GM19463 (cell line): Measurements from ENCODE around the gene ERP29.
"Not testable (repeated sequence)": the region's sequence is repeated elsewhere in the genome, so short reads cannot be mapped to it uniquely, and the experiment has no call there.

Experiments used
- ATAC-seq: cut with Tn5 transposase; IDR thresholded peaks from one replicate; pipeline ENCODE4 v1.9.1; 2021; ENCODE audit warnings: mild to moderate bottlenecking, moderate library complexity; ENCODE audit not compliant: unreplicated experiment

Gene ERP29

DNA sequence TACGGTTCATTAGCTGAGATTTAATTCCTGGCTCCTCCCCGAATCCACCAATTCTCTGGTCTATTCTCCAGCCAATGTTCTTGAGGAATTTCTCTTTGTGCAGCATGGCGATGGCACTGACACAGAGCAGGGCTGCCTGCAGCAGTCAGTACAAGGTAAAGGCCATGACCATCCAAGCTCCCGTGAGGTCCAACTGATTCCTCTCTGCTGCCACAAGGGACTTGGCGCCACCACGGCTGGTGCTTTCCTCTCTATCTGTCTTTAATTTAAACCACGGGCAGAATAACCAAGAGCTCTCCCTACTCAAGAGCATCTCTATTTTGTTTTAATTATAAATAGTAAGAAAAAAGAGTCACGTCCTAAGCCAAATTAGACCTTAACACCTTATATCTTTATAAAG lies 12.4 kb upstream of the ERP29 start:
- ATAC-seq: no peak

DNA sequence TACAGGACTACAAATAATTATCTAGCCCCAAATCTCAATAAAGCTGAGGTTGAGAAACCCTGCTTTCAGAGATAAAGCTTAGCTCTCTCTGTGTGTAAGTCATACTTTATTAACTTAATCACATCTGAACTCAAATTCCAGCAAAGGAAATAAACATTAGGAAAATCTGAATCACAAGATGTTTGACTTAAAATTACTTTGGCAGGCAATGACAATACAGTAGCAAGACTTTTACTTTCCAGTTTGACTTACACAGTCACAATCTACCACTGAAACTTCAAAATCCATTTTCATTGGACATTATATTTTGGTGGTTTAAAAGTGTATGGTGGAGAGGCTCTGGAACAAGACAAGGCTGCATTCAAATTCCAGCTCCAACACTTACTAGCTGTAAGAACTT lies 11.7 kb upstream of the ERP29 start:
- ATAC-seq: no peak

GRCh38 chr12:112004041-112004440 lies 9.2 kb upstream of the ERP29 start:
- ATAC-seq: no peak

DNA sequence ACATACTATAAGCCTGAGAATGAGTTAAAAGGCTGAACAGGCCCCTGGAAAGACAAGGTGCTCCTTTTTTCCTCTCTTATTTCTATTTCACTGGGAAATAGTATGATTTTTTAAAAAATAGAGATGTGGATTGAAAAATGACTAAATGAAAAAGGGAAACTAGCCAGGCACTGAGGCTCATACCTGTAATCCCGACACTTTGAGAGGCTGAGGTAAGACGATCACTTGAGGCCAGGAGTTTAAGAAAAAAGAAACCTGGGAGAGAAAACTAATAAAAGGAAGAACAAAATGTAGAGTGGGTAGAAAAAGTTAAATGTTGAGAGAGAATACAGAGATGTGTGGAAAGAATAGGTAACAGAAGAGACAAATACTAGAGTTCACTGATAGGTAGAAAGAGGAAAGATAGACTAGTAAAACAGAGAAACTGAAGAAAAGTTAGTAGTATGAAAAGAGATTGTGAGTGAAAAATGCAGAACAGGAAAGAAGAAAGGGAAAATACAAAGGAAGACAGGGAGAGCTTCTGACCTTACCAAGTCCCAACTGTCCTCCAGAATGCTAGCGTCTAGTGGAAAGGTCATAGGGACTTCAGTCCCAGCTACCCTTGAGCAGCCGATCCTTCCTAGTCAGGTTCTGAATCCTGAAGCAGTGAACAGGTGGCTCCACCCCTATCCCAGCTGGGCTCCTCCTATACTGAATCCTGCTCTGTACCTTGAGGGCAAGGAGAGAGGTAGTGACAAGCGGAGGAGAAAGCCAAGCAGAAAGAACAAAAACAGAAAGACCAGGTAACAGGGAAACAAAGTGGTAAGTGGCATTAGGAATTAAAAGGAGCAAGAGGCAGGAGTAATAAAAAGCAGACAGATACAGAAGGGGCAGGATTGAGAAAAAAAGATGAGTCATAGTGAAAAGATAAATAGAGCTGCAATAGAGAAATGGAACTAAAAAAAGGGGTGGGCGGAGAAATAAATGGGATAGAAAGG lies 7.5 kb upstream of the ERP29 start:
- no peak for ATAC-seq

- no peak for ATAC-seq
Measured at GRCh38 chr12:112007945-112008344, 5.3 kb upstream of the ERP29 start.

GRCh38 chr12:112008918-112009317 lies 4.3 kb upstream of the ERP29 start:
- no peak for ATAC-seq

DNA sequence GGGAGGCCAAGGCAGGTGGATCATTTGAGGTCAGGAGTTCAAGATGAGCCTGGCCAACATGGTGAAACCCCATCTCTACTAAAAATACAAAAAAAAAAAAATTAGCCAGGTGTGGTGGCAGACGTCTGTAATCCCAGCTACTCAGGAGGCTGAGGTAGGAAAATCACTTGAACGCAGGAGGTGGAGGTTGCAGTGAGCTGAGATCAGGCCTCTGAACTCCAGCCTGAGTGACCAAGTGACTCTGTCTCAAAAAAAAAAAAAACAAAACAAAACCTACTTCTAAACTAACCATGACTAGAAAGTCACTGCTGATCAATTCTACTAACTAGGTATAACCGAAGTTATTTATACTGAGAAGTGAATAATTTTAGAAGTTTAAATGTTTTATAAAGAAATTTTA lies 3.6 kb upstream of the ERP29 start:
- ATAC-seq: not testable (repeated sequence)

DNA sequence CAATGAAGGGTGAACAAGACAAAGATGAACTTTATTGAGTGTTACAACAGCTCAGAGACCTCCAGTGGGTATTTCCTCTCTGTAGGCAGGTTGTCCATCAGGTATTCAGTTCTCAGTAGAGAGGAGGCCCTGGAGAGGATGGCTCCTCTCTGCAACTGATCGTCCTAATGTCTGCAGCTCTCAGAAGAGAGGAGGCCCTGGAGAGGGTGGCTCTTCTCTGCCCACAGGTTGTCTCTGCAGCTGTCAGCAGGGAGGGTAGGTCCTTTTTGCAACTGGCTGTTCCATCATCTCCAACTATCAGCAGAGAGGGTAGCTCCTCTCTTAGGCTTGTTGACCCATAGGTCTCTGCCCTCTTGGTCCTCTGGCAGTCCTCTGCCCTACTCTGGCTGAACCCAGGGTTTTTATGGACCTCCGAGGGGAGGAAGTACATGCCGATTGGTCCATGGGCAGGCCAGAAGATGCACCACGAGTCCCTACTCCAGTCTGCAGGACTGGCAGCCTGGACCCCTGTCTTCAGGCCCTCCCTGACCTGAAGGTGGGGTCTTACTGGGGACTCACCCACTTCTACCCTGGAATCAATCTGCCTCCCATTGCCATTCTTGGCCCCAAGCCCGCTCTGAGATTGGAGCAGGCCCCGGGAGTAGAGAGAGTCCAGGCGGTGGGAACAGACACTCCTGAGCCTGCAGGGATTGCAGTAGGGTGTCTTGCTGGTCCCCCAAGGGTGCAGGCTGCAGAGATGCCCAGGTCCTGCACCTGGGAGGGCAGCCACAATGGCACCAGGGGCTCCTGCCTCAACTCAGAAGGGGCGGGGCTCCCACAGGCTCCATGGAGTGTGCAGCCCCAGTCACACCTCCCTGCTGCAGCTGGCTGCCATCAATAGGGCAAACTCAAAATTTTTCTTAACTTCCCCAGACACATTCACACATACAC lies 2.5 kb upstream of the ERP29 start:
- ATAC-seq: no peak

DNA sequence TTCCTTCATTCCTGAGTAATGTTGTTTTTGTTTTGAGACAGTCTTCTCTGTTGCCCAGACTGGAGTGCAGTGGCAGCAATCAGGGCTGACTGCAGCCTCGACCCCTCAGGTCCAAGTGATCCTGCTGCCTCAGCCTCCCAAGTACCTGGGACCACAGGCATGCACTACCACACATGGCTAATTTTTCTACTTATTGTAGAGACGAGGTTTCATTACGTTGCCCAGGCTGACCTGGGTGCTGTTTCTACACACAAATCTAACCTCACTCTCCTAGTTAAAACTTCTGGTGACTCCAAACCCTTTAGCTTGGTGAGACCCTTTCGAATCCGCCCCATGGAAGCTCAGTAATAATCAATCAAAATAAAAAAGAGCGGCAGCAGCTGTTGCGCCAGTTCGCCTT lies 1.5 kb upstream of the ERP29 start:
- no peak for ATAC-seq

- ATAC-seq: peak; percentile 7
Measured at GRCh38 chr12:112013601-112014402, 576 bp downstream of the ERP29 start.

GRCh38 chr12:112015938-112016337 lies 2.7 kb downstream of the ERP29 start:
- ATAC-seq: no peak

DNA sequence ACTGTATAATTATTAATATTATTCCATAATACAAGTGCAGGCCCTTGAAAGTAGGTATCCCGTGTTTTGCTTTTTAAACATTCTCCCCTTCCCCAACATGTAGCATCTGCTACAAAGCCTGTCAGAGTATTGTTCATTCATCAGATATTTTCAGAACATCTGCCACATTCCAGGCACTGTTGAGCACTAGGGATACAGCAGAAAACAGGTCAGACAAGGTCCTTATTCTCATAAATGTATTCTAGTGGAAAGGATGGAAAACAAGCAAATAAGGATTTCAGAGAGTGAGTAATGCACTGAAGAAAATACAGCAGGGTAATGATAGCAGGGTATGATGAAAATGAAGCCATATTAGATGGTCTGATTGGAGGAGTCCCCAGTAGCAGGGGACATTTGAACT lies 3.8 kb downstream of the ERP29 start:
- ATAC-seq: no peak

DNA sequence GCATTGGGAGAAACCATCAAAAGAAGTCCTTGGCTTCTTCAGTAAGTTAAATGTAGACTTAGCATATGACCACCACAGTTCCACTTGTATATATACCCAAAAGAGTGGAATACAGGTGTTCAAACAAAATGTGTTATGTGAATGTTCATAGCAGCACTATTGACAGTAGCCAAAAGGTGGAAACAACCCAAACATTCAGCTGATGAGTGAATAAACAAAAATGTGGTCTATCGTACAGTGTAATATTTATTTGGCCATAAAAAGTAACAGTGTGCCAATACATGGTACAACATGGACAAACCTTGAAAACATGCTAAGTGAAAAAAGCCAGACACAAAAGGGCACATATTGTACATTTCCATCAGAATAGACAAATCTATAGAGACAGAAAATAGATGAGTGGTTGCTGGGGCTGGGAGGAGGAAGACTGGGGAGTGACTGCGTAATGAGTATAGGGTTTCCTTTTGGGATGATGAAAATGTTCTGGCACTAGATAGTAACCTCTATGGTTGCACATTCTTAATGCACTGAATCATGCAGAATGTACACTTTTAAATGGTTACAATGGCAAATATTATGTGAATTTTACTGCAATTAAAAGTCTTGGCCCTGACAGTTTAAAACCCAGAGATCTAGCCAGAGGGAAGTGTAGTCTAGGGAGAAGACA lies 5.5 kb downstream of the ERP29 start:
- no peak for ATAC-seq

- no peak for ATAC-seq
Measured at GRCh38 chr12:112020947-112021457, 7.8 kb downstream of the ERP29 start.

DNA sequence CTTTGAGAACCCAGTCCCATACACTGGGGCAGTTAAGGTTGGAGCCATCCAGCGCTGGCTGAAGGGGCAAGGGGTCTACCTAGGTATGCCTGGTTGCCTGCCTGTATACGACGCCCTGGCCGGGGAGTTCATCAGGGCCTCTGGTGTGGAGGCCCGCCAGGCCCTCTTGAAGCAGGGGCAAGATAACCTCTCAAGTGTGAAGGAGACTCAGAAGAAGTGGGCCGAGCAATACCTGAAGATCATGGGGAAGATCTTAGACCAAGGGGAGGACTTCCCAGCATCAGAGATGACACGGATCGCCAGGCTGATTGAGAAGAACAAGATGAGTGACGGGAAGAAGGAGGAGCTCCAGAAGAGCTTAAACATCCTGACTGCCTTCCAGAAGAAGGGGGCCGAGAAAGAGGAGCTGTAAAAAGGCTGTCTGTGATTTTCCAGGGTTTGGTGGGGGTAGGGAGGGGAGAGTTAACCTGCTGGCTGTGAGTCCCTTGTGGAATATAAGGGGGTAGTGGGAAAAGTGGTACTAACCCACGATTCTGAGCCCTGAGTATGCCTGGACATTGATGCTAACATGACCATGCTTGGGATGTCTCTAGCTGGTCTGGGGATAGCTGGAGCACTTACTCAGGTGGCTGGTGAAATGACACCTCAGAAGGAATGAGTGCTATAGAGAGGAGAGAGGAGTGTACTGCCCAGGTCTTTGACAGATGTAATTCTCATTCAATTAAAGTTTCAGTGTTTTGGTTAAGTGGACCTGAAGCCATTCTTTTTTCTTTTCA lies 9.2 kb downstream of the ERP29 start:
- no peak for ATAC-seq

GRCh38 chr12:112023759-112024396 lies 10.7 kb downstream of the ERP29 start:
- no peak for ATAC-seq

GRCh38 chr12:112025808-112026375 lies 12.7 kb downstream of the ERP29 start:
- no peak for ATAC-seq

GRCh38 chr12:112029301-112029700 lies 16.1 kb downstream of the ERP29 start:
- ATAC-seq: no peak
